T-helper 22 cell (primary cell): Measurements from ENCODE around the gene MXRA8.

Source experiments
- DNase-seq: peaks from one replicate; pipeline ENCODE4 v3.0.0-alpha.2; 2020; ENCODE audit warnings: low read depth

MXRA8 gene

GRCh38 chr1:1307261-1307922 is 51.0 kb downstream of the MXRA8 start:
- DNase-seq, result no peak

GRCh38 chr1:1306661-1307260 is 51.6 kb downstream of the MXRA8 start:
- no peak for DNase-seq

- DNase-seq, result no peak
These were observed 52.2 kb downstream of the MXRA8 start for GRCh38 chr1:1306070-1306660.

- DNase-seq, result peak; percentile 61
These were observed 52.9 kb downstream of the MXRA8 start for GRCh38 chr1:1305300-1306069.

GRCh38 chr1:1304331-1305299 is 53.7 kb downstream of the MXRA8 start:
- DNase-seq, result no peak

GRCh38 chr1:1303736-1304135 is 54.6 kb downstream of the MXRA8 start:
- no peak for DNase-seq

- DNase-seq, result no peak
These were observed 55.3 kb downstream of the MXRA8 start for GRCh38 chr1:1302951-1303509.
